NCI-H226 (cell line): ENCODE measurements around the gene RHBDF1.
A peak's percentile ranks its signal among the peaks of the same experiment; 100 is the strongest.

ENCODE experiments used
- DNase-seq: peaks from one replicate; pipeline ENCODE4 v3.0.0-alpha.2; 2015

The RHBDF1 gene

DNA sequence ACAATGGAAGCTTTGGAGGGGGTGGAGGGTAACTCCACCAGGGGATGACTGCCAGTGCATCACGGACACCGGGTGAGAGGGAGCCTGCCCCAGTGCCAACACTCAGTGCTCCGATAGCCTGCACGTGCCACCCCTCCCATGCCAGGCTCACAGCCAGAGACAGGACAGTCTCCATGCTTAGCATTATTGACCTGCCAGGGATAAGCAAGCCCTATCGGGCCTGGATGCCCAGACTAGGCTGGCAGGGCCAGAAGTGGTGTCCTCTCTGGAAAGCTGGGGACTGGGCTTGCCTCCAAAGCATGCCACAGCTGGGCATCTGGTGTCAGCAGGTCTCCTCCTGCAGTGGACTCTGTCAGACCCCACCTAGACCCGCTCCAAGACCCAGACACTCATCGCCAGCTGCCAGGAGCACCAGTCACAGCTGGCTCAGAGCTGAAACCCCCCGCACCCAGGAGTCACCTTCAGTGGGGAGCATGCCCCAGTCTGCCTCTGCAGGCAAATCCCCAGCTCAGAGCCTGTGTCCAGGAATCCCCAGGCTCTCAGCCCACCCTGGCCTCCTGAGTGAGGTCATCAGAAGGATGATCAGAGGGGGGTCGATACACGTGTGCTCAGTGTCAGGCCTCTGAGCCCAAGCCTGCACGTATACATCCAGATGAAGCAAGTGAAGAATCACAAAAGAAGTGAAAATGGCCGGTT is 1.8 kb upstream of the RHBDF1 start:
- DNase-seq, result no peak

DNA sequence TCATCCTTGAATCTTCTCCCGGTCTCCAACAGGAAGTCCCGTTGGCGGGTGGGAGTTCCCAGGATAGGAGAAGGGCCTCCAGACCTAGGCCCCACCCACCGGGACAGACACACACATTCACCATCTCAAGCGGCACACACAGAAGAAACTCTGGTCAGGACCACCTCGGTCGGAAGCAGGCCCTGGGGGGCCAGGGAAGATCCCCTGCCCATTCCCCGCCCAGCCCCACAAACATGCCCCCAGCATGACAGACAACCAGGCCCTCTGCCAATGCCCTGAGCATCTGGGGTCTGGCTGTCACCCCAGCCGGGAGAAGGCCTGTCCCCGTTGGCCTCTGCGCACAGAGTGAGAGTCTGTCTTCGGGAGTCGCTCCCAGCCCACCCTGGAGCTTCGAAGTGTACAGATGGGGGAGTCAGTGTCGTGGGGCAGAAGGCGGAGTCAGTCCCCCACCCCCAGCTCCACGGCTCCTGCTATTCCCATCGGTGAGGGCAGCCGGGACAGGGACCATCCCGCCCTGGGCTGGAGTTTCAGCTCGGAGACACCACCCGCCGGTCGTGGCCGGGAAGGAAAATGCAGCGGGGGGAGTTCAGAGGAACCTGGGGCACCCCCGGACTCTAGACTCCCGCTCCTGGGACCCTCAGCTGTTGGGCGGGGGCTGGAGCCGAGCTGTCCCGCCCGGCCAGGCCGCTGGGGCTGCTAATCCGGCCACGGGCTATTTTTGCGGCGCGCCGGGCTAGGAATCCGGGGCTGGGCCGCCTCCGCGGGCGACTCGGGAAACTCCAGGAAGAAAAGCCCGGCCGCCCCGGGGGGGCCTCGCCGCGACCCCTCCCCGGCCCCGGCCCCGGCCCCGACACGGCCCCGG is 660 bp downstream of the RHBDF1 start:
- DNase-seq, result peak; percentile 71

DNA sequence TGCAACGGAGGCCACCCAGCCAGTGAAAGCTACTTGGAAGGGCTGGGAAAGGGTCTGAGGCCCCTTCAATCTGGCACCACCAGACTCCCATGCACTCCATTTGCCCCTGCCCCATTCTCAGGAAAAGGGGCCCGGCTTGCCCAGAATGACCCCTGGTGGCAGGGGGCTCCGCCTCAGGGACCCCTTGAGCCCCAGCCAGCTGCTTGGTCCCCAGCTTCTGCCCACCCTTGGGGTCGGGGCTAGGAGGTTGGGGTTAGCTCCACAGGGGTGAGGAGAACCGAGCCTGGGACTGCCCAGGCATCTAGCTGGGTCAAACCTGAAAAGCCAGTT is 1.3 kb downstream of the RHBDF1 start:
- DNase-seq, result no peak

DNA sequence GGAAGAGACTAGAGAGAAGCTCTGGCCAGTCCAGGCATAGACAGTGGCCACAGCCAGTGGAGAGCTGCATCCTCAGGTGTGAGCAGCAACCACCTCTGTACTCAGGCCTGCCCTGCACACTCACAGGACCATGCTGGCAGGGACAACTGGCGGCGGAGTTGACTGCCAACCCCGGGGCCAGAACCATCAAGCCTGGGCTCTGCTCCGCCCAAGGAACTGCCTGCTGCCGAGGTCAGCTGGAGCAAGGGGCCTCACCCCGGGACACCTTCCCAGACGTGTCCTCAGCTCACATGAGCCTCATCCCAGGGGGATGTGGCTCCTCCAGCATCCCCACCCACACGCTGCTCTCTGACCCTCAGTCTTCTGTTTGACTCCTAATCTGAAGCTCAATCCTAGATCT is 3.2 kb downstream of the RHBDF1 start:
- DNase-seq, result no peak

DNA sequence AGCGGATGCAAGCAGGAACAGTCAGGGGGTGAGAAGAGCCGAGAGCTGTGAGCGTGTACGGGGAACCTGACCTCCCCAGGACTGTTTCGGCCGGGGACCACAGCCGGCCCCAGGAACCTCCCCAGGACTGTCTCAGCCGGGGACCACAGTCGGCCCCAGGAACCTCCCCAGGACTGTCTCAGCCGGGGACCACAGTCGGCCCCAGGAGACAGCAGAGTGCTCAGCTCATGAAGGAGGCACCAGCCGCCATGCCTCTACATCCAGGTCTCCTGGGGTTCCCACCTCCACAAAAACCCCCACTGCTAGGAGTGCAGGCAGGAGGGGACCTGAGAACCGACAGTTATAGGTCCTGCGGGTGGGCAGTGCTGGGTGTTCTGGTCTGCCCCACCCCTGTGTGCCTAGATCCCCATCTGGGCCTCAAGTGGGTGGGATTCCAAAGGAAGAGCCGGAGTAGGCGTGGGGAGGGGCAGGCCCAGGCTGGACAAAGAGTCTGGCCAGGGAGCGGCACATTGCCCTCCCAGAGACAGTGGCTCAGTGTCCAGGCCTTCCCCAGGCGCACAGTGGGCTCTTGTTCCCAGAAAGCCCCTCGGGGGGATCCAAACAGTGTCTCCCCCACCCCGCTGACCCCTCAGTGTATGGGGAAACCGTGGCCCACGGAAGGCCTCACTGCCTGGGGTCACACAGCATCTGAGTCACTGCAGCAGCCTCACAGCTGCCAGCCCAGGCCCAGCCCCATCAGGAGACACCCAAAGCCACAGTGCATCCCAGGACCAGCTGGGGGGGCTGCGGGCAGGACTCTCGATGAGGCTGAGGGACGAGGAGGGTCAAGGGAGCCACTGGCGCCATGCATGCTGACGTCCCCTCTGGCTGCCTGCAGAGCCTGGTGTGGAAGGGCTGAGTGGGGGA is 4.3 kb downstream of the RHBDF1 start:
- DNase-seq, result peak; percentile 0

DNA sequence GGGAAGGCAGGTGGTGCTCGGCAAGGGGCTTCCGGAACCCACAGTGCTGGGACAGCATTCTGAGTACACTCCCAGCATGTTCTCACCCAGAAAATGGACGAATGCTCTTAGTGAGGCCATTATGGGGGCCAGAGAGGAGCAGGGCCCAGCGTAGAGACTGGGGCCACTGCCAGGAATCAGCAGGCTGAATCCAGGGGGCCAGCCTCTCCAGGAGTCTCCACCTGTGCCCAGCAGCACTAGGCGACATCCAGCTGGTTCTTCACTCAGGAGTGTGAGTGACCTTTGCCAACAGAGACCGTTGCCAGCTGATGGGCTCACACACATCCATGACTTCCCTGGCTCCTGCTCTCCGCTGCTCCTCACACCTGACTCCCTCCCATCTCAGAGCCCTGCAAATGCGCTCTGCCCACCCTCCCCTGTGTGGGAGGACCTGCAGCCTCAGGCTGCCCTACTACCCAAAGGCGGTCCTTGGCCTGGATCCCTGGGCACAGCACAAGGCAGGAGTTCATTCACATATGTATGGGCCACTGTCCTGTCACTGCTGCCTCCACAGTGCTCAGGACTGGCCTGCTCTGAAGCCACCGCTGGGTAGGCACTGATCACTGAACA is 5.1 kb downstream of the RHBDF1 start:
- DNase-seq, result no peak

DNA sequence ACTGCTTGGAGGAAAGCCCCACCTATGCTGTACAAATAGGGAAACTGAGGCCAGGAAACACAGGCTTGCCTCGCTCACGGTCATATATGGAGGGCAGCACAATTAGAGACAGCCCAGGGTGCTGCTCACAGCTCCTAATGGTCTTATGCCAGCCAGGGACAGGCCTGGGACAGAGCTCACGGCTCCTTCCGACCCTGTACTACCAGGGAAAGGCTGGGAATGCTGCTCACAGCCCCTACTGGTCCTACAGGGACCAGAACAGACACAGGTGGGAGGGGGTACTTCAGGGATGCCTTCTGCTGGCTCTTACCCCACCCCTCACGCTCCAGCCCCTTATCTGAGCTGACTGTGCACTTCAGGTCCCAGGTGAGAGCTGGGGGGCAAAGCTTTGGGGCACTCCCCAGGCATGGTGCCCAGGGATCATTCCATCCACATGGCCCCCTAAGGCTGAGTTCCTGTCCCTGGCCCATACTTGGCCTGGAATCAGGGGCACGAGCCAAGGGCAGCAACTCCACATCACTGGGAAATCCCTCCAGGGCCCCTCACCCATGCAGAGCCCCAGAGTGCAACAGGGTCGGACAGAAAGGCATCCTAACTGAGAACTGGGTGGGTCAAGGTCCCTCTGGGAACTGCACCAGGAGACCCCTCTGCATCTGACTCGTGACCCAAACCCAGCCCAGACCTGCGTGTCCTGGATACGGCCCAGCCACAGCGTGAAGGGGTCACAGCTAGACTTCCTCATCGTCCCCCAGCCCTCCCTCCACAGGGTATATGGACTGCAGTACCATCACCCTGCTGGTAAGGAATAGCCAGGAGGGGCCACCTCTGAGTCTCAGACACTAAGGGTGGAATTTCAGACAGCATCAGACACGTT is 5.9 kb downstream of the RHBDF1 start:
- no peak for DNase-seq

DNA sequence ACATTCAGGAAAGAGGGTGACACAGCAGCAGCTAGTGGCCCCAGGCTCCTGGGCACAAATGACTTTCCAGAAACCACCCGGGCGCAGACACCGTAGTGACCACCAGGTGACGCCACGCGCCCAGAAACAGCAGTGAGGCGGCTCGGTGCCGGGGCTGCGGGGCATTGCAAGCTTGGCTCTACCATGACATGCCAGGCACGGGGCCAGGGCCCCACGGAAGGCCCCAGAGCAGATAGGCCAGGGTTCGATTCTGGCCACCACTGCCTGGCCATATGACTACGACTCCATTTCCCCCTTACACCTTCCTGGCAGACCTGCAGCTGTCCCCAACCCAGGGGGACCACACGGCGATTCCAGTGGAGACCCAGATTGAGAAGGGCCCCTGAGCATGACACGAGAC is 6.7 kb downstream of the RHBDF1 start:
- DNase-seq, result peak; percentile 54

DNA sequence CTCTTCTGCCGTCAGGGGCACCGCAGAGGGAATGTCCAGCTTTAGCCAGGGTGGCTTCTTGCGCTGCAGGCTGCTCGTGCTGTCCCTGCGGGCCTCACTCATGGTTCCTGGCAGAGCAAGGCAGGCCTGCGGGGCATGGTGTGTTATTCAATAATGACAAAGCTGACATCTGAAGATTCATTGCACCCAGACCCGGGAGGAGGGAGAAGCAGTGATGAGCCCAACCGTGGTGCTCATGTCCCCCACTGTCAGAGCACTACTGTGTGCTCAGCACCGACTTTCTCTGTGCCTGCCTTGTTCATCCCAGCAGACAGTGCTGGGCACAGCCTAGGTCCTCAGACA is 7.5 kb downstream of the RHBDF1 start:
- no peak for DNase-seq

DNA sequence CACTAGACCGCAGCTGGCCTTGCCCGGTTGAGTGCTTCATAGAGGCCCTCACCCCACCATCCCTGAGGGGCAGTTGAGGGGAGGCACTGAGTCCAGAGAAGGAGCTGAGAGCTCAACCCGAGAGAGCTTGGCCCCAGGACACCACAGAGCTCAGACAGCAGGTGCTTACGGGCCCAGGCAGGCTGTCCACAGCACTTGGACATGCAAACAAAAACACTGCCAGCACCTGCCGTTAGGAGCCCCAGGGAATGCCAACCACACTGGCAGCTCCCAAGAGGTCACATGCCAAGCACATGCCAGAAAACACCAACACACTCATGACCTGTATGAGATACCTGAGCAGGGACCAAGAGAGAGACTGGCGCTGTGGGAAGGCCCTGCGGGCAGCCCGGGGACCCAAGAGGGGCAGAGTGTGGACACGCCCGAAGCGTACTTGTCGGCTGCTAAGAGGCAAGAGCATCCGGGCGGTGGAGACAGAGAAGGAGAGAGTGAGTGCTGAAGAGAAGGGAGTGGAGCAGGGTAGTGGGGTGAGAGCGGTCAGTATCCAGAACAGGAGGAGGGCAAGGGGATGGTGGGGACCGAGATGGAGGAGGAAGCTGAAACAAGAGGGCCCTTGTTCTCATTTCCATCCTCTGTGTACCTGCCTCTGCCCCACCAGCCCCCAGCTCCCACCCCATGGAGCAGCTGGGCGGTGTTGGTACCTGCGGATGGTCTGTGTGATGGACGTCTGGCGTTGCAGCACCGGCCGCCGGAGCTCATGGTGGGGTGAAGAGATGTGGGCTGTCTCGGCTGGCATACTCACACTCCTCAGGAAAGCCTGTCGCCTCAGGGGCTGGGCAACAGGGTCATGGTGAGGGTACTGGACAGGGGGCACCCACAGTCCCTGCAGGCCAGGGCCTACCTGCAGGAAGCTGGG is 8.2 kb downstream of the RHBDF1 start:
- no peak for DNase-seq

DNA sequence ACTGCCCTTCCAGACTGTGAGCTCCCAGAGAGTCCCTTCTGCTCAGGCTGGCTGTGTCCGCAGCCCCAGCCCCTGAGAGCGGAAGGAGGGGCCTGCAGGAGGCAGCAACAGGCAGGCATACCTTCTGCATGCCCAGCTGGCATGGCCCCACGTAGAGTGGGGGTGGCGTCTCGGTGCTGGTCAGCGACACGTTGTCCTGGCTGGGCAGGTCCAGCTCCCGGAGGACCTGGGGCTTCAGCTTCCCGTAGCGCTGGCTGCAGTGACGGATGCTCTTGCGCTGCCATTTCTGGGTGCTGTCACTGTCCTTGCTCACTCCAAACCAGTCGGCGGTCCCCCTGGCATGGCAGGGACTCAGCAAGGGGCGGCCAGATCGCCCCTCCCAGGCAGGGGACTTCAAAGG is 9.0 kb downstream of the RHBDF1 start:
- DNase-seq, result no peak

DNA sequence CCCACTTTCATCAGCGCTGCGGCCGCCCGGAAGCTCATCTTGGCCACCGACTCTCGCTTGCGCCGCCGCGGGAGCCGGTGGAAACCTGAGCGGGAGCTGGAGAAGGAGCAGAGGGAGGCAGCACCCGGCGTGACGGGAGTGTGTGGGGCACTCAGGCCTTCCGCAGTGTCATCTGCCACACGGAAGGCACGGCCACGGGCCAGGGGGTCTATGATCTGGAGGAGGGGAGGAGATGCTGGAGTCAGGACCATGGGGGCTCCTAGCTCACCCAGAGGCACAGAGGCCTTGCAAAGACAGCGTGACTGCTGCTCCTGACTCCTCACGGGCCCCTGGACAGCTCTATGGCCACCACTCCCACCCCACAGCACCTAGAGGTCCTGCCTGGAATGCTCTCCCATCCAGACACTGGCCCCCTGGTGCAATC is 9.5 kb downstream of the RHBDF1 start:
- no peak for DNase-seq

DNA sequence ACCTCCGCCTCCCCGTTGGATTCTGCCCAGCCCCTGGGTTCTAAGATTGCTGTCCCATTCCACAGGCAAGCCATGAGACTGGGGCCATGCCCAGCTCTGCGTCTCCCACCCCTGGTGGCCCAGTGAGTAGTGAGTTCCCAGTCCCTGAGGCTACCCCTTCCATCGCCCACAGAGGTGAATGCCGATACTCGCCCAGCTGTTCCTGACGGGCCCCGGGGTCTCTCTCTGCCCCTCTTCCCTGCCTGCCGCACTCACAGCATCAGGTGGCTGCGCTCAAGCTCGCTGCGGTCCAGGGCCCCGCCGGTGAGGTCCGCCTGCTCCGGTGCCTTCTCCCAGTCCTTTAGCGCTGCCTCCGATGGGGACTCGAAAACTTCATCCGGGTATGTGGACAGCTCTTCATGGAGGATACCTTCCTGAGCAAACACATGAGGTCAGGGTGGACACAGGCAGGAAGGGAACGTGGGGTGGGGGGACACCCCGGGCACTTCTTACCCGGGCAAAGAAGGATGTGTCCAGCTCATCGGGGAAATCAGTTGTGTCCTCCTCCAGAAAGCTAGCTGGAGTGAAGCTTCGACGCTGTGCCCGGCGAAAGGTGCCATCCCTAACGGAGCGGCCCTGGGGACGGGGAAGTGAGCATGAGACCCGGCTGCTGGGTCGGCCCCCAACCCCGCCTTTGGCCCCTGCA is 10.0 kb downstream of the RHBDF1 start:
- no peak for DNase-seq

DNA sequence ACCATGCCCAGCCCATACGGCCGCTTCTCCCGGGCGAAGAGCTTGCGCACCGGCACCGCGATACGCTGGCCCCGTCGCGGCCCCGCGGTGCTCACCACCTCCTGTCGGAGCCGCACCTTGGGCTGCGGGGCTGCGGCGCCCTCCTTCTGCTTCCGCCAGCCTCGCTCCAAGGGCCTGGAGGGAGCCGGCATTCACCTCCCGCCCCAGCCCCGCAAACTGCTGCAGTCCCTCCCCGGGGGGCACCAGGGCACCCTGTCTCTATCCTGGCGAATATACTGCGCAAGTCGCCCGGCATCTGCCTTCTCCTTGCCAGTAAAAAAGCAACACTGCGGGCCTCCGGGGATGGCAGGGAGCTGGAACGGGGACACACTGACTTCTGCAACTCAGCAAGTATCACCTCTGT is 10.6 kb downstream of the RHBDF1 start:
- no peak for DNase-seq

DNA sequence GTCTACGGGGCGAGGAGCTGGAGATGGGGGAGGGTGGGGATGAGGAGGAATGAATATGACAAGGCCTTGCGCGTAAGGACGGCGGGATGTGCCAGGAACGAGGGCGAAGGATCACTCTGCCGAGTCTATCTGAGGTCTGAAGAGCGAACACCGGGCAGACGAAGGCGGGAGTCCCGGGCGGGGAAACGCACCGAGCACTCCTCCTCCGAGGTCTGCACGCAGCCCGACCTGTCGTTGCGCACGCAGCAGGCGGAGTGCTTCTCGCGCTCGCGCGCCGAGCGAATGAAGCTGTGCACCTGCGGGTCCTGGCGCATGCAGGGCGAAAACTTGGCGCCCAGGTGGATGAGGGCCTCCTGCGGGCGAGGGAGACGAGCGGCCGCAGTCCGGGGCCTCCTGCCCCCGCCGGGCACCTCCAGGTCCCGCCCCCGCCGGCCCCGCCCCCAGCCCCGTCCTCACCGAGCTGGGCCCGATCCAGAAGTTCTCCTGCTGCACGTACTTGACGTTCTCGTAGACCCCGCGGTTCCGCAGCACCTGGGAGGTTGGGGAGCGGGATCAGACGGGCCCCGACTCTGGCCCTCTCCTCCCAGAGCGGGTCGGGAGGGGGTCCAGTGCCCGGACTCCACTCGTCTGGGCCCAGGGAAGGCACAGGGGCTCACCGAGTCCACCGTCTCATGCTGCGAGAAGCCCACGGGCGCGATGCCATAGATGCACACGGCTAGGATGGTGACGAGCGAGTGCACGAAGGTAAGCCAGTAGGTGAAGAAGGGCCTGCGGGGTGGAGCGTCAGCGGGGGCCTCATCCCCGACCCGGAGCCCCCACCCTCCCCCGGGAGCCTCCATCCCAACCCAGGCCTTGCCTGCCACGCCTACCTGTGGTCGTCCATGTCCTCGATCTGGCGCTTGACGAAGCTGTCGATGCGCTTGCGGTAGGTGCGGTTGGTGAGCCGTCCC is 11.2 kb downstream of the RHBDF1 start:
- DNase-seq, result no peak

DNA sequence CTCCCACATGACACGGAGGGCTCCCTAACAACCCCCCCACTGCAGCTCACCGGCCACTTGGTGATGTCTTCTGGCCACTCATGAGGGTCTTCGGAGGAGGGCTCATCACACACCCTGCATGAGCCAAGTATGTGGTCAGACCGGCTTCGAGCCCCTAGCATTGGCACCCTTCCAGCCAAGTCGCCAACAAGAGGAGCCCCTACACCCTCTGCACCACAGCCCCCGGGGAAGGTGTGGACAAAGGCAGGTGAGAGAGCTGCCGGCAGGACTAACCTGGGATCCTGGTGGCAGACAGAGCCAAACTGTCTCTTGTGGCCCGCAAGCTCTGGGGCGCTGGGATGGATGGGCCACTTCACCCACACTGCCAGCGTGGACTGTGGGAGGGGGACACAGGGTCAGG is 12.3 kb downstream of the RHBDF1 start:
- no peak for DNase-seq

DNA sequence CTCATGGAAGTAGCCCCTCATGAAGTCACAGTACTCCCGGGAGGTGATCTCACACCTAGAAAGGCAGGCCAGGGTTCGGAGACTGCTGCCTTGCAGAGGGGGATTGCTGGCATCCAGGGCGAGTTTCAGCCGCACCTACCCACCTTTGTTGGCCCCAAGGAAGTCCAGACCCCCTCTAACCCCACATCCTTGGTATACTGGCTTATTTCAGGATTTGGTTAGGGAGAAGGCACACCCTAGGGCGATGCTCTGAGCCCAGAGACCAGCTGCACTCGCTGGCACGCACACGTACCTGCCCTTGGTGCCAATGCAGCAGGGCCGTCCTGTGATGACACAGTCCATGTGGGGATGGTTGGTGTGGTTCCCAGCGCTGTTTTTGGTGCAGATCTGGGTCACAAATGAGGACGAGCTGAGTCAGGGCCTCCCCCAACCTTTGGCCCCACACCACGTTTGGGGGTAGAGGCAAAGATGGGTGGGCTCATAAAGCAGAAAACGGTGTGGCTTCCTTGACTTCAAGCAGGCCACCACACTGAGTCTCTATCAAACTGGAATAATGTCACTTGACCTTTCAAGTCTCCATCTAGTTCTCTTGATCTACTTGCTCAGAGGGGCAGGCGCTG is 12.9 kb downstream of the RHBDF1 start:
- no peak for DNase-seq
